Tibial nerve (tissue), 3 donors: ENCODE results near the gene SRPK2.

Source experiments
- CTCF ChIP-seq, 5 experiments: fragments of 200-600 bp in 3 of 5; fragments of 450-650 bp in 2 of 5; sonication (generic) in 3 of 5; IDR thresholded peaks; one replicate each; pipeline ENCODE4 v1.5.1; 2016 to 2019; ENCODE audit warnings: antibody characterized with exemption in 5 of 5, mild to moderate bottlenecking in 3 of 5, moderate library complexity in 2 of 5
- POLR2A ChIP-seq, 2 donors: fragments of 450-650 bp; IDR thresholded peaks; one replicate each; pipeline ENCODE4 v1.6.1; 2017; ENCODE audit warnings: antibody characterized with exemption in 2 of 2, mild to moderate bottlenecking in 2 of 2, moderate library complexity in 2 of 2

- TF ChIP-seq CTCF (IDR thresholded peaks at IDR 0.05) (no peak), POLR2A (IDR thresholded peaks at IDR 0.05) (no peak)
Observed at GRCh38 chr7:105222953-105223352, 165.8 kb downstream of the SRPK2 start.
